SU-DHL-6 (cell line): ENCODE results near the gene NMT2.

Experiments
- H2AFZ ChIP-seq: fragments of 200-600 bp; sonication (generic); 2 replicates; pipeline ENCODE4 v1.6.1; 2014; ENCODE audit warnings: low read depth, mild to moderate bottlenecking, moderate library complexity, mixed read lengths, antibody characterized with exemption, low read length; ENCODE audit not compliant: severe bottlenecking
- H3F3A ChIP-seq: fragments of 200-600 bp; shearing (Covaris generic); 2 replicates; pipeline ENCODE4 v1.6.0; 2016; ENCODE audit warnings: antibody characterized with exemption, mild to moderate bottlenecking; ENCODE audit not compliant: insufficient read depth
- H3K27ac ChIP-seq: fragments of 200-600 bp; sonication (generic); 2 replicates; pipeline ENCODE4 v1.5.1; 2016; ENCODE audit warnings: low read depth, mild to moderate bottlenecking, low read length, moderate library complexity, mixed read lengths
- H3K27me3 ChIP-seq: fragments of 200-600 bp; sonication (generic), shearing (Covaris generic); 2 replicates; pipeline ENCODE4 v1.6.0; 2014; ENCODE audit warnings: mild to moderate bottlenecking, low read length
- H3K36me3 ChIP-seq: fragments of 200-600 bp; sonication (generic); 2 replicates; pipeline ENCODE4 v1.6.1; 2014; ENCODE audit warnings: mild to moderate bottlenecking, low read length, mixed read lengths
- H3K4me2 ChIP-seq: fragments of 300-600, 200-600 bp; shearing (Covaris generic), sonication (generic); 2 replicates; pipeline ENCODE4 v1.6.0; 2014; ENCODE audit warnings: low read length, low read depth, mild to moderate bottlenecking; ENCODE audit not compliant: poor library complexity, severe bottlenecking
- H3K4me3 ChIP-seq: fragments of 200-600 bp; sonication (generic); 2 replicates; pipeline ENCODE4 v1.5.1; 2014; ENCODE audit warnings: antibody characterized with exemption, low read length, mild to moderate bottlenecking, mixed read lengths; ENCODE audit not compliant: insufficient read depth, poor library complexity, severe bottlenecking
- H3K79me2 ChIP-seq: fragments of 200-600 bp; sonication (generic); 2 replicates; pipeline ENCODE4 v1.6.1; 2014; ENCODE audit warnings: mild to moderate bottlenecking, low read length, moderate library complexity; ENCODE audit not compliant: insufficient read depth
- H3K9ac ChIP-seq: fragments of 200-600 bp; sonication (generic); 2 replicates; pipeline ENCODE4 v1.7.0; 2014; ENCODE audit warnings: mild to moderate bottlenecking, low read length
- H3K9me2 ChIP-seq: fragments of 200-600 bp; sonication (generic); replicated peaks from 2 replicates; pipeline ENCODE4 v1.6.1; 2014; ENCODE audit warnings: low read length; ENCODE audit not compliant: insufficient read depth
- H3K9me3 ChIP-seq: fragments of 200-600 bp; sonication (generic); 2 replicates; pipeline ENCODE4 v1.6.1; 2014; ENCODE audit warnings: low read length, mixed read lengths; ENCODE audit not compliant: insufficient read depth
- H4K20me1 ChIP-seq: fragments of 200-600 bp; sonication (generic); 2 replicates; pipeline ENCODE4 v1.6.1; 2014; ENCODE audit warnings: low read depth, mild to moderate bottlenecking, antibody characterized with exemption, low read length, moderate library complexity, mixed read lengths
- EZH2phosphoT487 ChIP-seq: fragments of 200-600 bp; sonication (generic), shearing (Covaris generic); conservative IDR thresholded peaks from 2 replicates; pipeline ENCODE4 v1.6.1; 2018; ENCODE audit warnings: mild to moderate bottlenecking, antibody characterized with exemption, low read length, moderate library complexity, mixed read lengths
- TF ChIP-seq, protein P1 (sequence below): fragments of 200-600 bp; sonication (generic); IDR thresholded peaks from one replicate; pipeline ENCODE4 v1.5.1; 2017; ENCODE audit warnings: antibody characterized with exemption, mild to moderate bottlenecking, low read length, moderate library complexity; ENCODE audit not compliant: insufficient read depth, poor library complexity, severe bottlenecking

Gene NMT2

DNA sequence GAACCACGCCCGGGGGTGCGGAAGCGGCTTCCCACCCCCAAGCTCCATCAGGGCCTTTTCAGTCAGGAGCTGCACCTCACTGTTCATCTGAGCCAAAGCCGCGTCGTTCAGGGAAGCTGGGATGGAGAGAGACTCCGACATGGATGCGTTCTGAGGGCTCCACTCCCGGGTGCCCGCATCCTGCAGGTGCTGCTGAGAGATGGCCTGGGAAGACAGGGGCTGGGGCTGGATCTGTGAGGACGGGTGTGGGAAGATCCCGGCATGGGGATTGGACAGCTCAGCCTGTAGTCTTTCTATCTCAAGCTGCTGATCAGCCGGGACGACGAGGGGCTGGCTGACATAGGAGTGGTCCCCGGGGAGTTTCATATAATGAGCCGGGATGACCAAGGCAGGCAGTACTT is 45.0 kb upstream of the NMT2 start:
- Histone ChIP-seq H2AFZ (no peak overlapping the region), H3K4me2 (no peak overlapping the region), H3K27ac (no peak overlapping the region), H3K36me3 (no peaks in the 10 kb centered on the region), H3K27me3 (no peaks in the 10 kb centered on the region), H4K20me1 (no peaks in the 10 kb centered on the region), H3K4me3 (no peak overlapping the region), H3F3A (no peaks in the 10 kb centered on the region), H3K9me2 (no peaks in the 10 kb centered on the region), H3K79me2 (no peaks in the 10 kb centered on the region), H3K9ac (no peak overlapping the region), H3K9me3 (no peaks in the 10 kb centered on the region)
- no peak for TF ChIP-seq EZH2phosphoT487
- TF ChIP-seq, protein P1, sequence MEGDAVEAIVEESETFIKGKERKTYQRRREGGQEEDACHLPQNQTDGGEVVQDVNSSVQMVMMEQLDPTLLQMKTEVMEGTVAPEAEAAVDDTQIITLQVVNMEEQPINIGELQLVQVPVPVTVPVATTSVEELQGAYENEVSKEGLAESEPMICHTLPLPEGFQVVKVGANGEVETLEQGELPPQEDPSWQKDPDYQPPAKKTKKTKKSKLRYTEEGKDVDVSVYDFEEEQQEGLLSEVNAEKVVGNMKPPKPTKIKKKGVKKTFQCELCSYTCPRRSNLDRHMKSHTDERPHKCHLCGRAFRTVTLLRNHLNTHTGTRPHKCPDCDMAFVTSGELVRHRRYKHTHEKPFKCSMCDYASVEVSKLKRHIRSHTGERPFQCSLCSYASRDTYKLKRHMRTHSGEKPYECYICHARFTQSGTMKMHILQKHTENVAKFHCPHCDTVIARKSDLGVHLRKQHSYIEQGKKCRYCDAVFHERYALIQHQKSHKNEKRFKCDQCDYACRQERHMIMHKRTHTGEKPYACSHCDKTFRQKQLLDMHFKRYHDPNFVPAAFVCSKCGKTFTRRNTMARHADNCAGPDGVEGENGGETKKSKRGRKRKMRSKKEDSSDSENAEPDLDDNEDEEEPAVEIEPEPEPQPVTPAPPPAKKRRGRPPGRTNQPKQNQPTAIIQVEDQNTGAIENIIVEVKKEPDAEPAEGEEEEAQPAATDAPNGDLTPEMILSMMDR, result no peak

DNA sequence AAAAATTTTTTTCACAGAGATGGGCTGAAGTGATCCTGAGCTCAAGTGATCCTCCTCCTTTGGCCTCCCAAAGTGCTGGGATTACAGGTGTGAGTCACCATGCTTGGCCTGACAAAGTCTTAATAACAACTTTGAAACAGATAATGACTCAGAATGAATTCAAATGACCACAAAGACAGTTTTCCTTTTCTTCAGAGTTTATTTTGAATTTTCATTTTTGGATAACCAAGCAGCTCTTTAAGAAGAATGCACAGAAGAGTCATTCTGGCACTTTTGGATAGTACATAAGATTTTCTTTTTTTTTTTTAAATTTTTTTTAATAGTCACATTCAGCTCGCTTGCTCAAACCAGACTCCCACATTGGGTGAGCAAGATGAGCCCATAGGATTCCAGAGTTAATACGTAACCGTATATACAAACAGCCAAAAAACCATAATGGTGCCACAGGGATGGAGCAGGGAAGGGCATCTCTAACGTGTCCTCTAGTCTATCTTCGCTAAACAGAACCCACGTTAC is 43.0 kb upstream of the NMT2 start:
- H3K4me3 ChIP-seq, result no peak overlapping the region
- H3K36me3 ChIP-seq, result no peaks in the 10 kb centered on the region
- no peaks in the 10 kb centered on the region for H3K79me2 ChIP-seq
- no peak overlapping the region for H3K9ac ChIP-seq
- H4K20me1 ChIP-seq, result no peaks in the 10 kb centered on the region
- no peaks in the 10 kb centered on the region for H3F3A ChIP-seq
- H3K27ac ChIP-seq, result no peak overlapping the region
- H3K9me3 ChIP-seq, result no peaks in the 10 kb centered on the region
- no peak overlapping the region for H2AFZ ChIP-seq
- H3K27me3 ChIP-seq, result no peaks in the 10 kb centered on the region
- H3K9me2 ChIP-seq, result no peaks in the 10 kb centered on the region
- no peak for TF ChIP-seq EZH2phosphoT487
- TF ChIP-seq, protein P1, result no peak
- no peak overlapping the region for H3K4me2 ChIP-seq

DNA sequence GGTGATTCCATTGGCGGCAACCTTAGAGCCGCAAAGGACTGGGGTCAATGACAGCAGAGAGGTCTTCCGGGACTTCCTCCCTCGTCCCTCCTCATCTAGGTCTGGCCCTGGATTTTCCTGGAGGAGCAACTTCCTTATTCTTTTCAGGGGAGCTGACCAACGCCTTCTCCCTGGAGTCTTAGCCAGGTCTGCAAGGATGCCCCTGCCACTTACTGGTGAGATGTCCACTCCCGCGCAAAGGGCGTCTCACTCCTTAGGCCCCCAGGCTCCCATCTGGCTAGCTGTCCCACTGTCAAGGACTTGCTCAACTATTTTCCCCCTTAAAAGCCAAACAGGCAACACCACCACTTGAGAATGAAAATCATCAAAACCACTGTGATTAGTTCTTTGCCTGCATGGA is 42.0 kb upstream of the NMT2 start:
- no peak overlapping the region for H3K9ac ChIP-seq
- TF ChIP-seq, protein P1, result no peak
- H3K79me2 ChIP-seq, result no peaks in the 10 kb centered on the region
- no peak overlapping the region for H3K4me3 ChIP-seq
- H2AFZ ChIP-seq, result no peak overlapping the region
- no peaks in the 10 kb centered on the region for H3K36me3 ChIP-seq
- H3K9me3 ChIP-seq, result no peaks in the 10 kb centered on the region
- H3F3A ChIP-seq, result no peaks in the 10 kb centered on the region
- no peaks in the 10 kb centered on the region for H4K20me1 ChIP-seq
- H3K9me2 ChIP-seq, result no peaks in the 10 kb centered on the region
- no peak overlapping the region for H3K4me2 ChIP-seq
- no peak overlapping the region for H3K27ac ChIP-seq
- no peaks in the 10 kb centered on the region for H3K27me3 ChIP-seq
